Left lobe of liver (tissue), 2 donors: ENCODE measurements around the gene ZMYND10. TPM values are rescaled to one million over a fixed set of nuclear protein-coding genes. Genes with fewer than 3 reads are reported as not detected.

ENCODE experiments used
- ATAC-seq: fragments of 200-7000 bp; cut with Tn5 transposase; one replicate; pipeline ENCODE4 v1.9.1; 2020; ENCODE audit warnings: mild to moderate bottlenecking, moderate library complexity
- DNase-seq: peaks from one replicate; pipeline ENCODE4 v3.0.0-alpha.2; 2020; ENCODE audit warnings: low spot score
- total RNA-seq: library from RNA; stranded (reverse); gene quantifications from one replicate; pipeline ENCODE4 v1.2.1, GENCODE V29; 2021
- donor health status: DM: no; HTN: no; CAD: no; lungs with moderate emphysema.
- donor health status: DM: no; HTN: yes; CAD: no.

The ZMYND10 gene
- total RNA-seq, 1 donor from 2014 or later, result 1.7 TPM

- DNase-seq (peak; percentile 98), ATAC-seq (peak; percentile 87)
These were observed 53.1 kb downstream of the ZMYND10 start, which contains the start of gene IFRD2 for GRCh38 chr3:50292159-50293078. IFRD2 (minus strand) TSS chr3:50292429; CDS start chr3:50292274, 155 bp downstream.

Other genes starting within 250 kb of the ZMYND10 start
- gene SEMA3F, start 190.4 kb downstream of the ZMYND10 start, total RNA-seq, result 4.0 TPM
- gene GNAT1, start 154.1 kb downstream of the ZMYND10 start, total RNA-seq, result 0.08 TPM
- gene SLC38A3, start 140.5 kb downstream of the ZMYND10 start, total RNA-seq, result 242 TPM
- 115 TPM for gene GNAI2, start 109.5 kb downstream of the ZMYND10 start, total RNA-seq
- 5.7 TPM for gene SEMA3B, start 76.6 kb downstream of the ZMYND10 start, total RNA-seq
- gene LSMEM2, start 66.6 kb downstream of the ZMYND10 start, total RNA-seq, result not detected
- 63.8 TPM for gene IFRD2, start 53.3 kb downstream of the ZMYND10 start, total RNA-seq
- 2.9 TPM for gene HYAL3, start 46.3 kb downstream of the ZMYND10 start, total RNA-seq
- gene NAA80, start 46.3 kb downstream of the ZMYND10 start, total RNA-seq, result 4.9 TPM
- 140 TPM for gene HYAL1, start 42.2 kb downstream of the ZMYND10 start, total RNA-seq
- gene HYAL2, start 23.0 kb downstream of the ZMYND10 start, total RNA-seq, result 21.6 TPM
- gene TUSC2, start 17.5 kb downstream of the ZMYND10 start, total RNA-seq, result 15.0 TPM
- 6.4 TPM for gene RASSF1, start 4.9 kb downstream of the ZMYND10 start, total RNA-seq
- 15.6 TPM for gene NPRL2, start 5.0 kb upstream of the ZMYND10 start, total RNA-seq
- 17.9 TPM for gene CYB561D2, start 5.1 kb upstream of the ZMYND10 start, total RNA-seq
- 18.7 TPM for gene TMEM115, start 13.8 kb upstream of the ZMYND10 start, total RNA-seq
- gene CACNA2D2, start 157.9 kb upstream of the ZMYND10 start, total RNA-seq, result 0.50 TPM
- 3.0 TPM for gene C3orf18, start 222.0 kb upstream of the ZMYND10 start, total RNA-seq
- 16.8 TPM for gene HEMK1, start 223.8 kb upstream of the ZMYND10 start, total RNA-seq